ENCODE results near the gene ZFP36L1.

DNA sequence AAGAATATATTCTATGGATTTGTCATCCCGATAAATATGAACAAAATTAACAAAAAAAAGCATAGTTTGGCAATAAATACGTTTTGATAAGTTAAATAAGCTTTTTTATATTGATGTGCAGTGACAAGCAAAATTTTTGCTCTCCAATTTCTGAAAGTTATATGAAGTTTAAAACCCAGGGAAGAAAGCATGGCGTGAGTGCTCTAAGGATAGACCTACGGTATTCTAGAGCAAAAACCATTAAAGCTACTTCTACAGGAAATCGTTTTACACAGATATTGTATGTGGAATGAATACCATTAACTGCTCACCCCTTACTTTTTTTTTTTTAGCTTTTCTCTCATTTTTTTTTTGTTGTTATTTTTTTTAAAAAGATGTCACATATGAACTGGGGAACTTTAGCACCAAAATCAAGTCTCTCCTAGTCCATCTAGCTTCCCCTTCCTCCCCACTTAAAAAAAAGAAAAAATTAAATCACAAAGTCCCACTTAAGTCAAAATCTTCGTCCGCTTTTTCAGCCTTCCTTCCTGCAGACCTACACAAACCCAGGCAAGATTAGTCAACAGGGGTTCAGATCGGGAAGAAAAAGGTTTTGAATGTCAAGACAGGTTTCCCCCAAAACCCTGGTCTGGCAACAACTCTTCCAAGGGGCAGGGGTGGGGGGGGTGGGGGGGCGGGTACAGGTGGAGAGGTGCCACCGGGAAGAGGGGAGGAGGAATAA lies 4.4 kb downstream of the ZFP36L1 start:
- TF ChIP-seq, protein P1, sequence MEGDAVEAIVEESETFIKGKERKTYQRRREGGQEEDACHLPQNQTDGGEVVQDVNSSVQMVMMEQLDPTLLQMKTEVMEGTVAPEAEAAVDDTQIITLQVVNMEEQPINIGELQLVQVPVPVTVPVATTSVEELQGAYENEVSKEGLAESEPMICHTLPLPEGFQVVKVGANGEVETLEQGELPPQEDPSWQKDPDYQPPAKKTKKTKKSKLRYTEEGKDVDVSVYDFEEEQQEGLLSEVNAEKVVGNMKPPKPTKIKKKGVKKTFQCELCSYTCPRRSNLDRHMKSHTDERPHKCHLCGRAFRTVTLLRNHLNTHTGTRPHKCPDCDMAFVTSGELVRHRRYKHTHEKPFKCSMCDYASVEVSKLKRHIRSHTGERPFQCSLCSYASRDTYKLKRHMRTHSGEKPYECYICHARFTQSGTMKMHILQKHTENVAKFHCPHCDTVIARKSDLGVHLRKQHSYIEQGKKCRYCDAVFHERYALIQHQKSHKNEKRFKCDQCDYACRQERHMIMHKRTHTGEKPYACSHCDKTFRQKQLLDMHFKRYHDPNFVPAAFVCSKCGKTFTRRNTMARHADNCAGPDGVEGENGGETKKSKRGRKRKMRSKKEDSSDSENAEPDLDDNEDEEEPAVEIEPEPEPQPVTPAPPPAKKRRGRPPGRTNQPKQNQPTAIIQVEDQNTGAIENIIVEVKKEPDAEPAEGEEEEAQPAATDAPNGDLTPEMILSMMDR (IDR thresholded peaks at IDR 0.05) = no peak
- no peak for TF ChIP-seq POLR2A (IDR thresholded peaks at IDR 0.05)
